Measurements from ENCODE around the gene STARD13.

- TF ChIP-seq TAF1 (conservative IDR thresholded peaks at IDR 0.05) (no peak), CTCF (IDR thresholded peaks at IDR 0.05; ENCODE audit: low read depth, low read length, missing input control) (no peak), REST (IDR thresholded peaks at IDR 0.05) (no peak), GABPA (IDR thresholded peaks at IDR 0.05 in 1 of 2, conservative IDR thresholded peaks at IDR 0.05 in 1 of 2) (no peak), MAX (IDR thresholded peaks at IDR 0.05) (no peak), RAD21 (IDR thresholded peaks at IDR 0.05) (no peak), JUND (IDR thresholded peaks at IDR 0.05) (no peak), EGR1 (IDR thresholded peaks at IDR 0.05; ENCODE audit: low read depth in 2 of 2) (no peak), FOXA1 (IDR thresholded peaks at IDR 0.05) (no peak), YY1 (IDR thresholded peaks at IDR 0.05) (no peak), ZBTB33 (IDR thresholded peaks at IDR 0.05) (no peak)
Observed at GRCh38 chr13:33307843-33308242, 22.3 kb upstream of the STARD13 start.

Measured in liver (tissue), 3 donors.